GM19455 (cell line): ENCODE measurements around the gene TBCK.
"Not testable (repeated sequence)": the region's sequence is repeated elsewhere in the genome, so short reads cannot be mapped to it uniquely, and the experiment has no call there.

Source experiments
- ATAC-seq: cut with Tn5 transposase; IDR thresholded peaks from one replicate; pipeline ENCODE4 v1.9.1; 2021; ENCODE audit not compliant: unreplicated experiment

The TBCK gene

DNA sequence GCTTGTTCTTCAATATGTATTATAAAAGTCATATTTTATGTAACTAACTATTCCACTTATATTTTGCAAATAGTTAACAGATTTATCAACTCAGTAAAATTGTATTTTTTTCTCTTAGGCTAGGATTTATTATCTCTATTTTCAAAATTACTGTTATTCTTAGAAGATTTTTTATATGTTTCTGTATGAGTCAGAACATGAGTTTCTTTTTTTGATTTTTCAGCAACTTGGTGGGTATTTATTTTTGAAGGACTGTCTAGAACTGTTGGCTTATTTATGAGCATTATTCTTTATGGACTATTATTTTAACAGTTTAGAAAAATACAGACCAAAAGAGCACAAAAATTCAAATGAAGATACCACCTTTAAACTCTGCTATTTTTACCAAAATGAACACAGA, 7.1 kb upstream of the TBCK start:
- no peak for ATAC-seq

DNA sequence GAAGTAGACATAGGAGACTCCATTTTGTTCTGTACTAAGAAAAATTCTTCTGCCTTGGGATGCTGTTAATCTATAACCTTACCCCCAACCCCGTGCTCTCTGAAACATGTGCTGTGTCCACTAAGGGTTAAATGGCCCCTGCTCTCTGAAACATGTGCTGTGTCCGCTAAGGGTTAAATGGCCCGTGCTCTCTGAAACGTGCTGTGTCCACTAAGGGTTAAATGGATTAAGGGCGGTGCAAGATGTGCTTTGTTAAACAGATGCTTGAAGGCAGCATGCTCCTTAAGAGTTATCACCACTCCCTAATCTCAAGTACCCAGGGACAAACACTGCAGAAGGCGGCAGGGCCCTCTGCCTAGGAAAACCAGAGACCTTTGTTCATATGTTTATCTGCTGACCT, 5.8 kb upstream of the TBCK start:
- not testable (repeated sequence) for ATAC-seq

DNA sequence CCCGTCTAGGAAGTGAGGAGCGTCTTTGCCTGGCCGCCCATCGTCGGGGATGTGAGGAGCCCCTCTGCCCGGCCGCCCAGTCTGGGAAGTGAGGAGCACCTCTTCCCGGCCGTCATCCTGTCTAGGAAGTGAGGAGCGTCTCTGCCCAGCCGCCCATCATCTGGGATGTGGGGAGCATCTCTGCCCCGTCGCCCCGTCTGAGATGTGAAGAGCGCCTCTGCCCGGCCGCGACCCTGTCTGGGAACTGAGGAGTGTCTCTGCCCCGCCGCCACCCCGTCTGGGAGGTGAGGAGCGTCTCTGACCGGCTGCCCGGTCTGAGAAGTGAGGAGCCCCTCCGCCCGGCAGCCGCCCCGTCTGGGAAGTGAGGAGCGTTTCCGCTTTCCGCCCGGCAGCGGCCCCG, 5.2 kb upstream of the TBCK start:
- not testable (repeated sequence) for ATAC-seq

DNA sequence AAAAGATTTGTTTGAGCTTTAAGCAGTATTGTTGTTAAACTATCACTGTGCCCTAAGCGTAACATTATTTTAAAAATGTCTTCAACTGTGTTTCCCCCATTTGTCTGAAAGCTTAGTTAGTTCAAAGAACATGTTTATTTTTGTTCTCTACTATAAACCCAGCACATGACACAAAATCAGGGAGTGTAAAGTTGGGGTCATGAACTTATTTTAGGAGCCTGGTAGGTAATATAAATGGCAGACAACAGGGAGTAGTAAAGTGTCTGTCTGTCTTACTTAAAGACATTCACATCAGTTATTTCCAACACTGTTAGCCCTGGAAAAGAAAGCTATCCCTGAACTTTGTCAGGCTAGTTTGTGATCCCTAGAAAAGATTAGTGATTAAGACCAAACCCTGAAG, 4.2 kb upstream of the TBCK start:
- ATAC-seq: no peak

DNA sequence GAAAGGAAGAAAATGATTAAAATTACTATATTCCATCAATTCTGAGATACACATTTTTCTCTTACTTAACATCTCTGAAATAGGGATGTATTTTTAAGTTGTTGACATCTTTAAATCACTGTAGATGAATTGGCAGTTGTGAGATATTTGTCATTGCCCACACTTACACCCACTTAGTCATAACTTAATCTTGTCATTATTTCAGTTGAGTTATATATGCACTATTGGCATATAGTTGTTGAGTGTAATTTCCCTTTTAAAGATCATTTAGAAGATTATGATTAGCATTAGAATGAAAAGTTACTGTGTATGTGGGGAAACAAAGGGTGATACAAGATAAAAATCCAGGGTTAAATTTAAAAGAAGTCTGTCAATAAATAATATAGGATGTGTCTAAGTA, 2.5 kb upstream of the TBCK start:
- ATAC-seq: no peak

DNA sequence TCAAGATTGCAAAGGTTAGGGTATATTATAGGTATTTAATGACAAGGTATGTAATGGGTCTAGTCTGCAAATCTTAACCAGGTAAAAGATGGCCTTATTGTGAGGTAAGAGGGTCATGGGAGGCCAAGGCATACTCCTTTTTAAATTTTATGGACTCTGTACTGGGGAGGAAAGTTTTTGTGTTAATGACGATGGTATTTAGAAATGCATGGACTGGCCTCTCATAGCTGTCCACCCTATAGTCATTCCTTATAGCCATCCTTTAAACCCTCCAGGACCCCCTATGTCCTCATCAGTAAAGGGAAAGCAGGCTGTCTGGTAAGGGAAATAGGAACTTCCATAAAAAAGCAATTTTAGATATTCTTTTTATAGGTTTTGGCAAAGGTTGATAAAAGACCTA, 1.8 kb upstream of the TBCK start:
- ATAC-seq: no peak

DNA sequence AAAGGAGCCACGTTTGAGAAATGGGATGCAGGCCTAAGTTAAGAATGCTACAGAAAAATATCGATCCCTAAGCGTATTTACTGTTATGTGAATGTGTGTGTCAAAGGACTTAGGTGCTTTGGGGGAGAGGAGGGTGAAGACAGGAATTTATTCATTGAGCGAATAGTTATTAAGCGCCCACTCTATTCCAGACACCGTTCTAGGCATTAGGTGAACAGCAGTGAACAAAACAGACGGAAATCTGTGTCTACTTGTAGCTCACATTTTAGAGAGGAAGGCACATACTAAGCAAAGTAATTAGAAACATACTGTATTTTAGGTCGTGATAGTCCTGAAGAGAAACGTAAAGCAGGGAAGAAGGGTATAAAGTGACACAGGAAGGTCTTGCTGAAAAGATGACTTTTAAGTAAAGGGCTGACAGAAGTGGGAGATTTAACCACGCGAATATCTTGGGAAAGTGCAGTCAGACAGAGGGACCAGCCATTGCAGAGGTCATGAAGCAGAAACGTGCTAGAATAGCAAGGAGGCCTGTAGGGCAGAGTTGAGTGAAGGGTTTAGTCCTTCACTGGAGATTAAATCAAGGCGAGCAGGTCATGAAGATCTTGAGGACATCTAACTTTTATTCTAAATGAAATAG, 882 bp upstream of the TBCK start:
- ATAC-seq: peak; percentile 23

DNA sequence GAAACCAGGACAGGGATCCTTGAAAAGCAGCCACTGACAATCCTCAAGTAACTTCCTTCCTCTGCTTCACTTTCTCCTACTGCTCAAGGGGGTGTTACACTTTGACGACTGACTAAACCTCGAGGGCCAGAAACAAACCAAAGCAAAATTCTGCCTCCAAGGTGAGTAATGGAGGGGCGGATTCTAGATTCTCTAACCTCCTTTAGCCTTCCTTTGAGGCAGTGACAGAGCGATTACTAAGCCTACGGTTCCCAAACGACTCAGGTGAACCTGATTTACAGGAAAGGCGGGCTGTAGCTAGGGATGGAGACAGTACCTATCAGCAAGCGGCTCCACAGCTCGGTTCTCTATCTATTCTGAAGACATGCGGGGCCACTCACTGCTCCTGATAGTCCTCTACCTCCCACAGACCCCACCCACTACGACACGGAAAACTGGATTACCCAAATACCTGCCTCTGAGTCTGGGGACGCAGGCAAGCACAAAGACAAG, 487 bp downstream of the TBCK start:
- peak; percentile 24 for ATAC-seq

DNA sequence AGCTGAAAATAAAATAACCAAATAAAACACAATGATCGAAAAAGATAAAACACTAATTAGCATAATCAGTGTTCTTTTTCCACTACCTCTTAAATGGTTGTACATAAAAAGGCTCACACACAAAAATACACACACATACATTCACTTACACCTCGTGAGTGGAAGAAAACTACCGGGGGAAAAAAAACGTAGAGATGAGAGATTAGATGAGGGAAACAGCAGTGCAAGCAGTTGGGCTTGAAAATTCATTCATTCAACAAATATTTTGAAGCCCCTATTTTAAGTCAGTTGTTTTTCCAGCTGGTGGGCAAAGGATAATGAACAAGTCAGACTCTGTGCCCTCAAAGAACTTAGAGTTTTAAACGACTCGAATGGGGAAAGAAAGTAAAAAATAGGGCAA, 1.0 kb downstream of the TBCK start:
- ATAC-seq: no peak

DNA sequence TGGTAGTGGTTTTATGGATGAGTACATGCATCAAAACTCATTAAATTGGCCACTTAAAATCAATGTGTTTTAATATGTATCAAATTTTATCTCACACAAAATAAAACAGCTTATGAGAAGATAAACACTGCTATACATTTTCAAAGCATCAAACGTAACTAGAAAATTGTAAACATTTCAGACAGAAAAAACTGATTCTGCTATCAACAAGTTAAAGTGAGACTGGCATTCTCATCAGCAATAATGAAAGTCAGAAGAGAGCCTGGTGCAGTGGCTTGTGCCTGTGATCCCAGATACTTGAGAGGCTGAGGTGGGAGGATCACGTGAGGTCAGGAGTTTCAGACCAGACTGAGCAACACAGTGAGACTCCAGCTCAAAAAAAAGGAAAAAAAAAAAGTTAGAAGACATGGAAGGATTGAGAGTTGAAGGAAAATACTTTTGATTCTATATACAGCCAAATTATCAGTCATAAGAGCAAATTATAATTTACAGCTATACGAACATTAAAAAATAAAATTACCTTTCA, 2.9 kb downstream of the TBCK start:
- ATAC-seq: no peak

DNA sequence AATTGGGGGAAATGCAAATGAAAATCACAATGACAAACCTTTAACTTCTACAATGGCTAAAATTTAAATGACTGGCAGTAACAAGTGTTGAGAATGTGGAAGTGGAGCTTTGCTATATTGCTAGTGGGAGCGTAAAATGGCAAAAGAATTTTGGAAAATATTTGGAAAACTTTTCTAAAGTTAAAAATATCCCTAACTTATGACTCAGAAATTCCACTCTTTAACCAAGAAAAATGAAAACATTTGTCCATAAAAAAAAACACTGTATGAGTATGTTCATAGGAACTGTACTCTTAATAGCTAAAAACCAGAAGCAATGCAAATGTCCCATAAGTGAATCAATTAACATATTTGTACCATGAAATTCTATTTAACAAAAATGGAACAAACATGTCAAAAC, 3.6 kb downstream of the TBCK start:
- no peak for ATAC-seq

DNA sequence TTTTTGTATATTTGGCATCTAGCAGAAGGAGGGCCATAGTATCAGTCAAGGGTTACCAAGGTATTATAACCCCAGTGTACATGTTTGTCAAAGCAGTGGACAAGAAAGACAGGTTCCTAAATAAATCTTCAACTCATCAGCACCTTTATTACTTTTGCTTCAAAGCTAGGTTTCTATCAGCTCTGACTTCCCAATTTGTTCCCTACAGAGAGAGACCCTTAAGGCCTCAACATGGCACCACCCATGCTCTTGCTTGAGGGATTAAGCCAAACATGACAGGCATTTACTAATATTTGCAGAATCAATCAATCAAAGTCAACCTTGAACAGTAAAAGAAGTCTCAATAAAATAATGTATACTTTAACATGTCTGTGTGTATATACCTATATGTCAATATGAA, 9.4 kb downstream of the TBCK start:
- no peak for ATAC-seq

DNA sequence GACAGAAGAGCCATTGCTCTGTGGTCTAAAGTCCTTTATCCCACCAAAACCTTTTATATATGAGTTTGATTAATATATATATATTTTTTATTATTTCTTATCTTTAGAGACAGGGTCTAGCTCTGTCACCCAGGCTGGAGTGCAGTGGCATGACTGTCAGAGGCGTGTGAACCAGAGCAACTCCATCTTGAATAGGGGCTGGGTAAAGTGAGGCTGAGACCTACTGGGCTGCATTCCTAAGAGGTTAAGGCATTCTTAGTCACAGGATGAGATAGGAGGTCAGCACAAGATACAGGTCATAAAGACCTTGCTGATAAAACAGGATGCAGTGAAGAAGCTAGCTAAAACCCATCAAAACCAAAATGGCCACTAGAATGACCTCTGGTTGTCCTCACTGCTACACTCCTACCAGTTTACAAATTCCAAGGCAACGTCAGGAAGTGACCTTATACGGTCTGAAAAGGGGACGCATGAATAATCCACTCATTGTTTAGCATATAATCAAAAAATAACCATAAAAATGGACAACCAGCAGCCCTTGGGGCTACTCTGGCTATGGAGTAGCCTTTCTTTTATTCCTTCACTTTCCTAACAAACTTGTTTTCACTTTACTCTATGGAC, 10.5 kb downstream of the TBCK start:
- no peak for ATAC-seq

DNA sequence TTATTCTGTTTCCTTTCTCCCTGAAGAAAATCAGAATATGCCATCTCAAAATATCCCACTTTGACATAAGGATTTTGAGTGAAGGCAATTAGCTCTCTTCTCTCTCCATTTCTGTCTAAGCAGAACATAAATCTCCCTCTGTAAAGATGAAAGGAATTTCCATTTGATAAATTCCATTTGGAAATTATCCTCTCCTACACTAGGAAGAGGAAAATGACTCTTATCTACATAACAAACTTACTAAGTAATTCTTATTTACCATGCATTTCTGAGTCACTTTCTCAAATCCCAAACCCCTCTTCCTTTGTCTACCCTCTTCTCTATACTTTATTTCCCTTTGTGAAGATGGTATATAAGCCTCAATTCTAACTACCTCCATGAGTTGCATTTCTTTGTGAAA, 11.4 kb downstream of the TBCK start:
- ATAC-seq: no peak

DNA sequence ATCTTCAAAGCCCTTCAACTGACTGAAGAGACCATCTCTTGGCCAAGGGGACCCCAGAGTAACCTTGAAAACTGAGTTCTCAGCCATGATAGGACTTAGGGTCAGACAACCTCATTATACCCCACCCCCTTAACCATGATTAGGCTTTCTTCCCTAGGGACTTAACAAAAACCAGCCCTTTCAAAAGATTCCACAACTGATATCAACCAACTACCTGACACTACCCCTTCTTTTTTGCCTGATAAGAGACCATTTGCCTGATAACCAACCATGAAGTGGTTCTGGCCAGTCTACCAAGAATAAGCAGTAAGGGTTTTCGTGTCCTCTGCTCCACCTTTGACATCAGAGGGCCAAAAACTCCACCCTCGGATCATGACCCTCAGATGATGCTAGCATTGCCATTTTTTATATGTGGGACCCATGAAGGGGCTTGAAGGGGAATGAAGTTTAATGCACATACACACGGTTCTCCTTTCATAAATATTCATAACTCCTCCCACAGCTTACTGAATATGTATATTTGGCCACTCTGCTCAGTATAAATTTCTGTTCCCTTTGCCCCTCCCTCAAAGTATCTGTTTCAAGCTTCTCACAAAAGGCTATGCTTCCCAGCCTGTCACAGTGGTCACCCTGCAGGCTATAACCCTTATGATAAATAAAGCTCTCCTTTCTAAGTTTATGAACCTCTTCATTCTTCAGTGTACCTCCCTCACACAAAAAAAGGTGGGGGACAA, 12.3 kb downstream of the TBCK start:
- ATAC-seq: no peak

DNA sequence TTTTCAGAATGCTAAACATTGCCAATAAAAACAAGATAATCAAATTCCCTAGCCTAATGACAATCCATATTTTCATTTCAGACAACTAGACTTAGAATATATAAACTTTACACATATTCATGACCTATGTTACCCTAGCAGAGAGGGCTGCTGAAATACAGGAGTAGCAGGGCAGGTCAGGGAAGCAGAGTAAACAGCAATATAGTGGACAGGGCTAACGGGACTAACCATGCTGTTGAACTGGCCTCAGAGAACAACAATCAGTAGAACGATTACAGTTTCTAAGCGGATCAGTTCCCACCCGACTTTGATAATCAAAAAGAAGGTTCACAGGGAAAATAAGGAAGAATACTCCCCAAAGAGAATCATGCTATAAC, 14.0 kb downstream of the TBCK start:
- ATAC-seq: no peak

DNA sequence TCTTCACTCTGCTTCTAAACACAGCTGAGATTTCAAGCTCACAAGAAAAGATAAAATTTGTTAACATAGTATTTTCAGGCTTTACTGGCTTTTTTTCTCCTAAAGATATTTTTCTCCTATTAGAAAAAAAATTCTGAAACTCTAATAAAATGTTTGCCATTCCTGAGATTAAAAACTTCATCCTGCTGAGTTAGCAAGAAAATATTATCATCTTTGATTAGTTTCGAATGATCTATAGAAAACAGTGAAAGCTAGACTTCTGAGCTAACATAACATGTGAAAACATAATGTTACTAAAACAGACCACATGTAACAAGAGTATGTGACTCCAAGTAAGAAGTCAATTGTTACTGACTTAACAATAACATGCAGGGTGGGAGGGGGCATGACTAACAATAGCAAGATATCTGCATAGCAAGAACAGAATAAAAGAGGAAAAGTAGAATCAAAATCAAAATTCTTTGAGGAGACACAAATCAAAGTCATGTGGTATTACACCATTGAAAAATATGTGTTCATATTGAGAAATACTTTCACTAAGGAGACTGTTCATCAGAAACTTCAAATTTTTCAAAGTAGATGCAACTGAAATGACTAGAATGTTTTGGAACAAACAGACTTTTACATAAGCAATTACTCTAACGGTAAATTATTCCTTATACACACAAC, 14.5 kb downstream of the TBCK start:
- no peak for ATAC-seq

DNA sequence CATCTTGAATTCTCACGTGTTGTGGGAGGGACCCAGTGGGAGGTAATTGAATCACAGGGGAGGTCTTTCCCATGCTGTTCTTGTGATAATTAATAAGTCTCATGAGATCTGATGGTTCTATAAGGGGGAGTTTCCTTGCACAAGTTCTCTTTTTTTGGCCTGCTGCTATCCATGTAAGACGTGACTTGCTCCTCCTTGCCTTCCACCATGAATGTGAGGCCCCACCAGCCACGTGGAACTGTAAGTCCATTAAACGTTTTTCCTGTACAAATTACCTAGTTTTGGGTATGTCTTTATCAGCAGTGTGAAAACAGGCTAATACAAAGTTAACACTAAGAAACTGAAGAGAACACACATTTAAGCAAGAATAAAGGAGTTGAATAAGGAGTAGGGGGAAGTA, 16.0 kb downstream of the TBCK start:
- ATAC-seq: no peak

DNA sequence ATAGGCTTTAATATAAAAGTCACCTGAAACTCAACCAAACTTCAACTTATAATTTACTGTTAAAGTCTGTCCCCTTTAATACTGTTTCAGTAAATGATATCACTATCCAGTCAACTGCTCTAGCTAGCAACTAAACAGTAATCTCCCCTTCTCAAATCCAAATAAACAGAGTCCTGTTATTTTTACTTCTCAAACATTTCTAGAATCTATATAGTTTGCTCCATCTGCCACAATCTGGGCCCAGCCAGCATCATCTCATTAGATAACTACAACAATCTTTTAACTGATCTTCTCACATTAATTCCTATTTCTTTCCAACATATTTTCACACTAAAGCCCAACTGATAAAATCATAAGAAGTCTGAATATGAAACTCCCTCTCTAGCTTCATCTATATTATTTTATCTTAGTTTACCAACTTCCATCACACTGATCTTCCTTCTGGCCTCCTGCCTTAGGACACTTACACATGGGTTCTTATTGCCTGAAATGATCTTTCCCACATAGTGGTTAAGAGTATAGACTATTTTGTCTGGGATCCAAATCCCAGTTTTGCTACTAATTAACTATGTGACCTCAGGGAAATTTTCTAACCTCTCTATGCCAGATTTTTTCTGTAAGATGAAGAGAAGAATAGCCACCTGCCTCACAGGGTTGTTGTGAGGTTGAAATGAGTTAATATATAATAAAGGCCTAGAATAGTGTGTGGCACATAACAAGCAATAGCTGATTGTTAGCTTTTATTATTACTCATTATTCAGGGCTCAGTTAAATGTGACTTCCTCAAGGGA, 18.6 kb downstream of the TBCK start:
- no peak for ATAC-seq

DNA sequence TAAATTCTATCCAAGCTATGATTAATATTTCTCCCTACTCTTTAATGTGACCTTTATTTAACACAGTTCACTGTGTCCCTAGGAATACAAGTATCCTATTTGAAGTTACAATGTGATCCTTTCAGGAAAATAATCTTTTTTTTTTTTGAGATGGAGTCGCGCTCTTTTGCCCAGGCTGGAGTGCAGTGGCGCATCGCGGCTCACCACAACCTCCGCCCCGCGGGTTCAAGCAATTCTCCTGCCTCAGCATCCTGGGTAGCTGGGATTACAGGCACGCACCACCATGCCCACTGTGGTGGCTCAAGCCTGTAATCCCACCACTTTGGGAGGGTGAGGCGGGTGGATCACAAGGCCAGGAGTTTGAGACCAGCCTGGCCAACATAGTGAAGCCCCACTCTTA, 21.9 kb downstream of the TBCK start:
- ATAC-seq: no peak

DNA sequence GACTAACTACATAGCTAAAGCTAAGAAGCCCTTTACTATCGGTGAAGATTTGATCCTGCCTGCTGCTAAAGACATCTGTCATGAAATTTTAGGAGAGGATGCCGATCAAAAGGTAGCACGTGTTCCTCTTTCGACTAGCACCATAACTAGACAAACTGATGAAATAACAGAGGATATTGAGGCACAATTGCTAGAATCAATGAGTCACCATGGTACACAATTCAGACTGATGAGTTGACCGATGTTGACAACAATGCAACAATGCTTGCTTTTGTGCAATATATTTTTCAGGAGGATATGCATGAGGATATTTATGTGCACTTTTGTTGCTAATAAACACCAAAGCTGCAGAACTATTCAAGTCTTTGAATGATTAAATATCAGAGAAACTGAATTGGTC, 24.3 kb downstream of the TBCK start:
- no peak for ATAC-seq
